Measurements from ENCODE around the gene PIK3C3.

DNA sequence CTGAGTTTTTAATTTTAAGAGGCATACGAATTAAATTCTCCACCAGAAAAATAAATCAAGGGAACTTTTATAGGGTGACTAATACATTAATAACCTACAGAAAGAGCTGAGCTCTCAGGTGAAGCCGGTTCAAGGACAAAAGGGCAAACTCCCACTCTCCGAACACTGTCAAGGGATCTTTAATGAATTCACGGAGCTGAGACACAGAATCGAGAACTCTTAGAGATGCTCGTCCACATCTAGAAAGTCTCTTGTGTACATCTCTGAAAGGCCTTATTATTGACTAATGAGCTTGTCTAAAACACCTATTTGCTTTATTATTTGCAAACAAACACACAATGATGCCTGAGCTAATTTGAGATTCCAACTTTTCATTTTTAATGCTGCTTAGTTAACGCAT is 33.3 kb upstream of the PIK3C3 start:
- TF ChIP-seq, protein P1, sequence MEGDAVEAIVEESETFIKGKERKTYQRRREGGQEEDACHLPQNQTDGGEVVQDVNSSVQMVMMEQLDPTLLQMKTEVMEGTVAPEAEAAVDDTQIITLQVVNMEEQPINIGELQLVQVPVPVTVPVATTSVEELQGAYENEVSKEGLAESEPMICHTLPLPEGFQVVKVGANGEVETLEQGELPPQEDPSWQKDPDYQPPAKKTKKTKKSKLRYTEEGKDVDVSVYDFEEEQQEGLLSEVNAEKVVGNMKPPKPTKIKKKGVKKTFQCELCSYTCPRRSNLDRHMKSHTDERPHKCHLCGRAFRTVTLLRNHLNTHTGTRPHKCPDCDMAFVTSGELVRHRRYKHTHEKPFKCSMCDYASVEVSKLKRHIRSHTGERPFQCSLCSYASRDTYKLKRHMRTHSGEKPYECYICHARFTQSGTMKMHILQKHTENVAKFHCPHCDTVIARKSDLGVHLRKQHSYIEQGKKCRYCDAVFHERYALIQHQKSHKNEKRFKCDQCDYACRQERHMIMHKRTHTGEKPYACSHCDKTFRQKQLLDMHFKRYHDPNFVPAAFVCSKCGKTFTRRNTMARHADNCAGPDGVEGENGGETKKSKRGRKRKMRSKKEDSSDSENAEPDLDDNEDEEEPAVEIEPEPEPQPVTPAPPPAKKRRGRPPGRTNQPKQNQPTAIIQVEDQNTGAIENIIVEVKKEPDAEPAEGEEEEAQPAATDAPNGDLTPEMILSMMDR (IDR thresholded peaks at IDR 0.05; ENCODE audit: low read depth, low read length), result no peak
- no peak for TF ChIP-seq MYC (IDR thresholded peaks at IDR 0.05; ENCODE audit: low read depth, low read length)

All from NB4 (cell line).